ENCODE results near the gene REN. TPM values are rescaled to one million over a fixed set of nuclear protein-coding genes. Genes with fewer than 3 reads are reported as not detected.

Gene REN
- total RNA-seq, 3 donors from 2014 or later = not detected

DNA sequence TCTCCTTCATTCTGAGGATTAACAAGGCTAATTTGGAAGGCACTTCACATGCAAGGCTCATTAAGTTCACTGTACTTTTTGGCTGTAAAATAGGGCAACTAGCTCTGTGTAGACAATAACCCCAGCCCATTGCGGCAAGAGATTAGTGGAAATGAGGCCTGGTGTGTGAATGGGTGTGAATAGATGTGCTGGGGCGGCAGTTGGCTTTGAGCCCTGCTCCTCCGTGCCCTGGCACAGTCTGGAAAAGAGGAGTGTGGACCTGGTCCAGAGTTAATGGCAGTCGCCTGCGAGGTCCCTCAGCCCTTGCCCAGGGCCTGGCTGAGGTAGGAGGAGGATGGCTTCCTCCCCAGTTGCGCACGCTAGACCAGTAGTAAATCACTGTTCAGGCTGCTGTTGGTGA is 25.3 kb upstream of the REN start:
- no peaks in the 10 kb centered on the region for H3K36me3 ChIP-seq
- no peaks in the 10 kb centered on the region for H3K4me1 ChIP-seq
- DNase-seq (ENCODE audit: low spot score in 2 of 2) = no peak
- intact Hi-C loops (cut with DNase I; ENCODE audit: low total_unique reads) = no loop called here
- peak overlapping the region; percentile 20 to 61 for H3K27ac ChIP-seq
- no peak overlapping the region for H3K4me3 ChIP-seq
- no peaks in the 10 kb centered on the region for H3K27me3 ChIP-seq
- TF ChIP-seq POLR2AphosphoS5 (IDR thresholded peaks at IDR 0.05) (no peak), POLR2A (IDR thresholded peaks at IDR 0.05) (no peak)
- TF ChIP-seq, protein P1, sequence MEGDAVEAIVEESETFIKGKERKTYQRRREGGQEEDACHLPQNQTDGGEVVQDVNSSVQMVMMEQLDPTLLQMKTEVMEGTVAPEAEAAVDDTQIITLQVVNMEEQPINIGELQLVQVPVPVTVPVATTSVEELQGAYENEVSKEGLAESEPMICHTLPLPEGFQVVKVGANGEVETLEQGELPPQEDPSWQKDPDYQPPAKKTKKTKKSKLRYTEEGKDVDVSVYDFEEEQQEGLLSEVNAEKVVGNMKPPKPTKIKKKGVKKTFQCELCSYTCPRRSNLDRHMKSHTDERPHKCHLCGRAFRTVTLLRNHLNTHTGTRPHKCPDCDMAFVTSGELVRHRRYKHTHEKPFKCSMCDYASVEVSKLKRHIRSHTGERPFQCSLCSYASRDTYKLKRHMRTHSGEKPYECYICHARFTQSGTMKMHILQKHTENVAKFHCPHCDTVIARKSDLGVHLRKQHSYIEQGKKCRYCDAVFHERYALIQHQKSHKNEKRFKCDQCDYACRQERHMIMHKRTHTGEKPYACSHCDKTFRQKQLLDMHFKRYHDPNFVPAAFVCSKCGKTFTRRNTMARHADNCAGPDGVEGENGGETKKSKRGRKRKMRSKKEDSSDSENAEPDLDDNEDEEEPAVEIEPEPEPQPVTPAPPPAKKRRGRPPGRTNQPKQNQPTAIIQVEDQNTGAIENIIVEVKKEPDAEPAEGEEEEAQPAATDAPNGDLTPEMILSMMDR (IDR thresholded peaks at IDR 0.05) = no peak
- H3K9me3 ChIP-seq = no peaks in the 10 kb centered on the region

DNA sequence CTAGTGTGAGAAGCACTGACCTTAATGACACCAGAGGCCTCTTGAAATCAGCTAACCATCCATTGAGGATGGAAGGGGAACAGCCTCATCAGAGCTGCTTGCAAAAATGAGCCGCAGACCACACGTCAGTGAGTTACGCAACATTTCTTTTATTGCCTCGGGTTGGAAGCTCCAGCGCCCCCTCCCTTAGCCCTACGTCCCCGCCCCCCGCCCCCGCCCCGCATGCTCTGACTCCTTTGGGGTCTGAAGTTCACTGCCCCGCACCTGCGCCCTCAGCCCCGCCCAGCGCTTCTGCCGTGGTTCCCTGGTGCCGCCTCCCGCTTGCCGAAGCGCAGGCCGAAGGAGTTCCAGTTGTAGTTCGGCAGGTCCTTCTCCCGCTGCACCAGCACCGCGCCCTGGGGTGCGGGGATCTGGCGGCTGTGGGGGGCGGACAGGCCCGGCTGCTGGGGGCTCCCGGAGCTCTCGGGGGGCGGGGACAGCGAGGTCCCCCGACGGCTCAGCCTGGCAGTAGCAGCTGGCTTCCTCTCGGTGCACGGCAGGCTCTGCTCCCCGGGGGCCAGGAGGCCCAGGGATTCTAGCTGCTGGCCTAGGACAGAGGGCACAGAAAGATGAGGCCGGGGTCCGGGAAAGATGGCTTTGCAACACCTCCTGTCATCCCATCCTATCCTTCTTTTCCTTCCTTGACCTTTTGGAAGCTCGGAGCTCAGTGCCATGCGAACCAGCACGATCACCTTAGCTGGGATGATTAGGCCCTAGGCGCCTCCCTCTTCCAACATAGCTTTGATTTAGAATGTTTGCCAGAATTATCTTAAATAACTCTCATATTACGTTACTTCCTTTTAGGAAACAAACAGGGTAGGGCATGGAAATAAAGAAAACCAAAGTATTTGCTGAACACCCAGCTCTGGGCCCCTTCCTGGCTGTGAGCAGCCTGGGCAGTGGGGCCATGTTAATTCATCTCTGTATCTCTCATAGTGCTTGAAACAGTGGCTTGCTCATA is 24.4 kb upstream of the REN start:
- H3K27me3 ChIP-seq = no peaks in the 10 kb centered on the region
- no peaks in the 10 kb centered on the region for H3K4me1 ChIP-seq
- TF ChIP-seq POLR2A (IDR thresholded peaks at IDR 0.05) = no peak
- TF ChIP-seq POLR2AphosphoS5 (IDR thresholded peaks at IDR 0.05) = no peak
- TF ChIP-seq, protein P1 (IDR thresholded peaks at IDR 0.05) = no peak
- no peak for DNase-seq (ENCODE audit: low spot score in 2 of 2)
- intact Hi-C loops (cut with DNase I; ENCODE audit: low total_unique reads) = no loop called here
- no peaks in the 10 kb centered on the region for H3K9me3 ChIP-seq
- H3K4me3 ChIP-seq = peak overlapping the region; percentile 23 to 57 (median 37)
- H3K27ac ChIP-seq = peak overlapping the region; percentile 8 to 20
- H3K36me3 ChIP-seq = no peaks in the 10 kb centered on the region

DNA sequence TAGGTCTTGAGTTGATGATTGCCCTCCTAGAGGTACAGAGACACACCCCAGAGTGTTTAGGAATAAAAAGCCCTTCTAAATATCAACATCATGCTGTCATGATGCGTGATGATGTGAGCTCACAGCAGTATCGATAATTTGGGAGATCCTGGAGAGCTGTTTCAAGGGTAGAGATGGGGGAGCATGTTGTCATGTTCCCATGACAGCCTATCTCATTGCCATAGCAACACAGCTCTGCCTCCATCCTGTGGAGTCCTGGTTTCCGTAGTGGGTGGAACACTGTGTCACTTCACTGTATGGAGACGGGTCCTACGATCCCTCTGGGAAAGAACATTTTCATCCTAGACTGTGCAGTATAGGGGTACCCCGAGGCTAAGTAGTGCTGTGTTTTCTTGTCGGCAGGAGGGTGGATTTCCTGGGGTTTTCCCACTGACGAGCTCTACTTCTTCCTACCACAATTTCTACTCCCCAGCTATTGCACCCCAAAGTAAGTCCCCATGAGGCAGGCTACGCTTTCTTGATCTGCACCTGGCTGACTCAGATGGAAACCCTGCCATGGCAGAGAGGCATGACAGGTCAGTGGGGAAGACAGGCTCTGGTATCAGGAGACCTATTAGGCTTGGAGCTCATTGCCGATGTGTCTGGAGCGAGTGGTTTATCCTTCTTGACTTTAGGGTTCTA is 23.0 kb upstream of the REN start:
- TF ChIP-seq POLR2AphosphoS5 (IDR thresholded peaks at IDR 0.05) (no peak), POLR2A (IDR thresholded peaks at IDR 0.05) (no peak)
- TF ChIP-seq, protein P1 (IDR thresholded peaks at IDR 0.05) = no peak
- Histone ChIP-seq H3K4me3 (no peak overlapping the region), H3K36me3 (no peaks in the 10 kb centered on the region), H3K27ac (no peak overlapping the region), H3K27me3 (no peaks in the 10 kb centered on the region), H3K9me3 (no peaks in the 10 kb centered on the region), H3K4me1 (no peaks in the 10 kb centered on the region)
- intact Hi-C loops (cut with DNase I; ENCODE audit: low total_unique reads) = no loop called here
- no peak for DNase-seq (ENCODE audit: low spot score in 2 of 2)

DNA sequence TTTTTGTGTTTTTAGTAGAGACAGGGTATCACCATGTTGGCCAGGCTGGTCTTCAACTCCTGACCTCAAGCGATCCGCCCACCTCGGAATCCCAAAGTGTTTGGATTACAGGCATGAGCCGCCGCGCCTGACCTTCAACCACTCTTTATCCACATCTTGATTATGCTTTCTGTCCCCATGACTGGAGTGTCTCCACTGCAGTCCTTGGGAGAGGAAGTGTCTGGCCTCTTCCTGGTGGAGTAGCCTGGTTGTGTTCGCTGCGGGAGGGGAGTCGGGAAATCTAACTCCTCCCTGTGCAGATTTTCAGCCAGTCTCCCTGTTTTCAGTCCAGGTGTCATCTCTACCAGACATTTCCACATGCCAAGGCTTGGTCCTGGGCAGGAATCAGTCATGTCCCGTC is 20.5 kb upstream of the REN start:
- Histone ChIP-seq H3K27ac (no peak overlapping the region), H3K4me3 (no peak overlapping the region), H3K9me3 (no peaks in the 10 kb centered on the region), H3K4me1 (no peaks in the 10 kb centered on the region), H3K27me3 (no peaks in the 10 kb centered on the region), H3K36me3 (no peaks in the 10 kb centered on the region)
- DNase-seq (ENCODE audit: low spot score in 2 of 2) = no peak
- TF ChIP-seq POLR2A (IDR thresholded peaks at IDR 0.05) = no peak
- no peak for TF ChIP-seq POLR2AphosphoS5 (IDR thresholded peaks at IDR 0.05)
- TF ChIP-seq, protein P1 (IDR thresholded peaks at IDR 0.05) = no peak
- intact Hi-C loops (cut with DNase I; ENCODE audit: low total_unique reads) = no loop called here

DNA sequence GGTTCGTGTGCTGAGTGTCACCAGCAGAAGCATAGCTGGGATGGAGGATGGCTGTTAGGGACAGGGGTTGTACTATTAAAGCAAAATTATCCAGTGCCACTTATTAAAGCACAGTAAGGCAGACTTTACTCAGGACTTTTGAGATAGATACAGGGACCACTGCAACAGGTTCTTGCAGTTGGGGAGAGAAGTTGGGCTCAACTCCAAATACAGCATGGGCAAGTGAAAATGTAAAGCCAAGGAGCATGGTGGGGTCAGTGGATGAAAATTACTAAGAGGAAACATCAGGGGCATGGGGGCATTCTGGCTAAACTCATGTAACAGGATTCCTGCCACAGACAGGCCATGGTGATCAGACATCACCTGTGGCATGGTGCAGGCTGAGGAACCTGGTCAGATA is 15.0 kb upstream of the REN start:
- H3K4me3 ChIP-seq = no peak overlapping the region
- TF ChIP-seq POLR2AphosphoS5 (IDR thresholded peaks at IDR 0.05) (no peak), POLR2A (IDR thresholded peaks at IDR 0.05) (no peak)
- TF ChIP-seq, protein P1 (IDR thresholded peaks at IDR 0.05) = no peak
- H3K9me3 ChIP-seq = no peaks in the 10 kb centered on the region
- intact Hi-C loops (cut with DNase I; ENCODE audit: low total_unique reads) = no loop called here
- H3K36me3 ChIP-seq = no peaks in the 10 kb centered on the region
- no peak for DNase-seq (ENCODE audit: low spot score in 2 of 2)
- no peak overlapping the region for H3K27ac ChIP-seq
- H3K4me1 ChIP-seq = no peaks in the 10 kb centered on the region
- no peaks in the 10 kb centered on the region for H3K27me3 ChIP-seq

Measured in breast epithelium (tissue), 4 donors.